ENCODE results near the gene VARS1.
"Not testable (repeated sequence)": the region's sequence is repeated elsewhere in the genome, so short reads cannot be mapped to it uniquely, and the experiment has no call there.

DNA sequence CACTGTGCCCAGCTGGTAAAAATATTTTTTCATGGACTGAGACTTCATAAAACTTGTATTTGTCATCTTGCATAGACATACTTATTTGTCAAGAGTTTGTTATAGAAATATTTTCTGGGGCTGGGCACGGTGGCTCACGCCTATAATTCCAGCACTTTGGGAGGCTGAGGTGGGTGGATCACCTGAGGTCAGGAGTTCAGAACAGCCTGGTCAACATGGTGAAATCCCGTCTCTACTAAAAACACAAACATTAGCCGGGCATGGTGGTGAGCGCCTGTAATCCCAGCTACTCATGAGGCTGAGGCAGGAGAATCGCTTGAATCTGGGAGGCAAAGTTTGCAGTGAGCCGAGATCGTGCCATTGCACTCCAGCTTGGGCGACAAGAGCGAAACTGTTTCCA, 13.0 kb upstream of the VARS1 start:
- TF ChIP-seq, protein P1, sequence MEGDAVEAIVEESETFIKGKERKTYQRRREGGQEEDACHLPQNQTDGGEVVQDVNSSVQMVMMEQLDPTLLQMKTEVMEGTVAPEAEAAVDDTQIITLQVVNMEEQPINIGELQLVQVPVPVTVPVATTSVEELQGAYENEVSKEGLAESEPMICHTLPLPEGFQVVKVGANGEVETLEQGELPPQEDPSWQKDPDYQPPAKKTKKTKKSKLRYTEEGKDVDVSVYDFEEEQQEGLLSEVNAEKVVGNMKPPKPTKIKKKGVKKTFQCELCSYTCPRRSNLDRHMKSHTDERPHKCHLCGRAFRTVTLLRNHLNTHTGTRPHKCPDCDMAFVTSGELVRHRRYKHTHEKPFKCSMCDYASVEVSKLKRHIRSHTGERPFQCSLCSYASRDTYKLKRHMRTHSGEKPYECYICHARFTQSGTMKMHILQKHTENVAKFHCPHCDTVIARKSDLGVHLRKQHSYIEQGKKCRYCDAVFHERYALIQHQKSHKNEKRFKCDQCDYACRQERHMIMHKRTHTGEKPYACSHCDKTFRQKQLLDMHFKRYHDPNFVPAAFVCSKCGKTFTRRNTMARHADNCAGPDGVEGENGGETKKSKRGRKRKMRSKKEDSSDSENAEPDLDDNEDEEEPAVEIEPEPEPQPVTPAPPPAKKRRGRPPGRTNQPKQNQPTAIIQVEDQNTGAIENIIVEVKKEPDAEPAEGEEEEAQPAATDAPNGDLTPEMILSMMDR (IDR thresholded peaks at IDR 0.05; ENCODE audit: low read depth, low read length, poor library complexity, severe bottlenecking), result not testable (repeated sequence)
- TF ChIP-seq EZH2phosphoT487 (IDR thresholded peaks at IDR 0.05; ENCODE audit: borderline replicate concordance, low read length), result not testable (repeated sequence)

Measured in DOHH2 (cell line).